Measurements from ENCODE around the gene GCHFR. TPM values are rescaled to one million over a fixed set of nuclear protein-coding genes. Genes with fewer than 3 reads are reported as not detected.

GCHFR gene
- total RNA-seq, 6 experiments from 2014 or later: 65.4 to 181 (median 82.0) TPM

- Histone ChIP-seq H3K9me3 (no peaks in the 10 kb centered on the region), H3K27me3 (no peaks in the 10 kb centered on the region), H3K4me3 (peak overlapping the region; percentile 81 to 98 (median 95)), H3K36me3 (peaks cover 0 to 11% (median 9%) of the 10 kb centered on the region in 4 donors), H3K4me1 (peaks cover 0 to 11% (median 0%) of the 10 kb centered on the region in 4 donors), H3K27ac (peak overlapping the region; percentile 61 to 75 (median 66))
- no peak for ATAC-seq
- WGBS (ENCODE audit: insufficient coverage, low coverage, low lambda C conversion rate, missing lambda C conversion rate): 60% methylated on average over 10 of the region's 10 CpGs
- intact Hi-C loops (cut with DNase I): no loop called here
- DNase-seq: peak in 1 of 3 donors; percentile 47
- TF ChIP-seq CTCF (IDR thresholded peaks at IDR 0.05) (no peak), POLR2A (IDR thresholded peaks at IDR 0.05) (no peak)
These were observed 8.1 kb upstream of the GCHFR start for GRCh38 chr15:40755812-40756208.

GRCh38 chr15:40756938-40757337, 6.9 kb upstream of the GCHFR start:
- Histone ChIP-seq H3K36me3 (no peaks in the 10 kb centered on the region), H3K9me3 (no peaks in the 10 kb centered on the region), H3K4me1 (peaks cover 0 to 11% (median 0%) of the 10 kb centered on the region in 4 donors), H3K27ac (no peak overlapping the region), H3K4me3 (no peak overlapping the region), H3K27me3 (no peaks in the 10 kb centered on the region)
- intact Hi-C loops (cut with DNase I): no loop called here
- TF ChIP-seq POLR2A (IDR thresholded peaks at IDR 0.05) (no peak), CTCF (IDR thresholded peaks at IDR 0.05) (no peak)
- ATAC-seq (no peak), DNase-seq (peak in 1 of 3 donors; percentile 6)
- WGBS (ENCODE audit: insufficient coverage, low coverage, low lambda C conversion rate, missing lambda C conversion rate): 64% methylated on average over 5 of the region's 6 CpGs

- no peak for ATAC-seq
- no peaks in the 10 kb centered on the region for H3K9me3 ChIP-seq
- intact Hi-C loops (cut with DNase I): no loop called here
These were observed 3.9 kb upstream of the GCHFR start for GRCh38 chr15:40759961-40760360.

GRCh38 chr15:40762919-40763800, 708 bp upstream of the GCHFR start:
- intact Hi-C loops (cut with DNase I): no loop called here
- no peak for TF ChIP-seq CTCF (IDR thresholded peaks at IDR 0.05)
- Histone ChIP-seq H3K36me3 (peaks cover 0 to 15% (median 7%) of the 10 kb centered on the region in 4 donors), H3K27me3 (no peaks in the 10 kb centered on the region), H3K4me1 (peaks cover 0 to 21% (median 3%) of the 10 kb centered on the region in 4 donors), H3K27ac (peak overlapping the region; percentile 83 to 92 (median 91)), H3K4me3 (peak overlapping the region; percentile 70 to 84 (median 79)), H3K9me3 (no peaks in the 10 kb centered on the region)
- 25% methylated on average over 51 of the region's 55 CpGs for WGBS (ENCODE audit: insufficient coverage, low coverage, low lambda C conversion rate, missing lambda C conversion rate)
- DNase-seq (peak; percentile 91 to 94 (median 94)), ATAC-seq (peak; percentile 57 to 69 (median 63))

More at GRCh38 chr15:40759961-40760360, 3.9 kb upstream of the GCHFR start:
- H3K27ac ChIP-seq: no peak overlapping the region
- peaks cover 0 to 6% (median 3%) of the 10 kb centered on the region in 4 donors for H3K4me1 ChIP-seq
- no peaks in the 10 kb centered on the region for H3K36me3 ChIP-seq
- DNase-seq: peak in 1 of 3 donors; percentile 6
- no peaks in the 10 kb centered on the region for H3K27me3 ChIP-seq
- WGBS (ENCODE audit: insufficient coverage, low coverage, low lambda C conversion rate, missing lambda C conversion rate): no CpG with 5 or more reads among the region's 5 CpGs
- TF ChIP-seq POLR2A (IDR thresholded peaks at IDR 0.05) (no peak), CTCF (IDR thresholded peaks at IDR 0.05) (no peak)
- no peak overlapping the region for H3K4me3 ChIP-seq

Measured in right lobe of liver (tissue), 6 donors.